Cardiac fibroblast (primary cell): ENCODE data around the gene PSMB5.

Experiments used
- DNase-seq, 2 donors: peaks; one replicate each; pipeline versions ENCODE4 v3.0.0 to v3.0.0-alpha.2; 2010; ENCODE audit warnings: low read depth in 2 of 2
- H3K4me3 ChIP-seq, 2 donors: replicated peaks in 1 of 2; 1 replicate in 1 of 2; 2 replicates in 1 of 2; pipeline ENCODE4 v1.5.1; 2011; ENCODE audit warnings: low read depth in 2 of 2, low read length in 2 of 2, mild to moderate bottlenecking in 2 of 2, moderate library complexity in 1 of 2
- CTCF ChIP-seq: IDR thresholded peaks from one replicate; pipeline ENCODE4 v1.5.1; 2011; ENCODE audit warnings: low read depth, mild to moderate bottlenecking, low read length, inconsistent platforms

PSMB5 gene

GRCh38 chr14:23033251-23033727, 1.4 kb downstream of the PSMB5 start:
- TF ChIP-seq CTCF: no peak
- DNase-seq: no peak
- peak overlapping the region in 1 of 2 donors; percentile 79 for H3K4me3 ChIP-seq

GRCh38 chr14:23030936-23031335, 3.8 kb downstream of the PSMB5 start:
- no peak for DNase-seq
- TF ChIP-seq CTCF: no peak
- H3K4me3 ChIP-seq: no peak overlapping the region

GRCh38 chr14:23028799-23029198, 5.9 kb downstream of the PSMB5 start:
- DNase-seq: no peak
- H3K4me3 ChIP-seq: no peak overlapping the region
- TF ChIP-seq CTCF: no peak

GRCh38 chr14:23025151-23025814, 9.4 kb downstream of the PSMB5 start:
- TF ChIP-seq CTCF: no peak
- no peak overlapping the region for H3K4me3 ChIP-seq
- no peak for DNase-seq

GRCh38 chr14:23024612-23025075, 10.1 kb downstream of the PSMB5 start:
- no peak for TF ChIP-seq CTCF
- no peak for DNase-seq
- H3K4me3 ChIP-seq: no peak overlapping the region

GRCh38 chr14:23023795-23024152, 10.9 kb downstream of the PSMB5 start:
- H3K4me3 ChIP-seq: no peak overlapping the region
- TF ChIP-seq CTCF: no peak
- no peak for DNase-seq
